NCI-H1694 (cell line): ENCODE results near the gene C1orf74.
"Not testable (repeated sequence)": the region's sequence is repeated elsewhere in the genome, so short reads cannot be mapped to it uniquely, and the experiment has no call there.

Source experiments
- DNase-seq: peaks from one replicate; lab custom pipeline; 2025; lab: John Stamatoyannopoulos, UW

The C1orf74 gene

GRCh38 chr1:209805341-209805781 is 21.0 kb upstream of the C1orf74 start:
- DNase-seq, result no peak

DNA sequence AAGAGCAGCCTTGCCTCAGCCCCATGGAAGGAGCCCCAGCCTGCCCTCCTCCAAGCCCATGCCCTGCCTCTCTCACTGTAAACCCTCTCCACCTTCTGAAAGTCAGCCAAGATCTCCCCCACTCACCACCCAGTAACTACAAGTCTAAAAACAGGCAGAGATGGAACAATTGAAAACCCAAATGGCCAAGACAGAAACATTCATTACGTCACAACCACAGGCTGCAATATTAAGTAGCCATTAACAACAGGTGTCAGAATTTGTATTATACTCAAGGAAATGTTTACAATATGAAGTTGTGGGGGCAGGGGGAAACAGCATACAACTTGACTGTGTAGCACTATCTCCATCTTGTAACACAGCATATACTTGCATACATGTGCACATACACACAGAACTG is 19.2 kb upstream of the C1orf74 start:
- no peak for DNase-seq

DNA sequence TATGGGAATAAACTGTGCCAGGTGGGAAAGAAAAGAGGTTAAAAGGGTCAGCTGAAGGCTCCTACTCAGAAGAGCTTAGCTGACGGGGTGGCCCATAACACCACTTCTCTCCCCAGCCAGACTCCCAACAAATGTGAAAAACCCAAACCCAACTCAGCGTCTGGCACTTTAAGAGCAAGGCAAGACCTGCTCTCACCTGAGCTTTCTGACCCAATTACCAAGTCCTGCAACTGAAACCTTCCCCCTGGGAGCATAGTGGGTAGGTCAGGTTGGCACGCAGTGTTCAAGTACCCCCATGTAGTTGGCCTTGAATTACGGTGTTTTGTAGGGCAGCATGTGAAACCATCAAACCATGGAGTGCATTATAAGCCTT is 18.4 kb upstream of the C1orf74 start:
- DNase-seq, result no peak

GRCh38 chr1:209802117-209802779 is 17.9 kb upstream of the C1orf74 start:
- DNase-seq, result no peak

- DNase-seq, result no peak
Observed at GRCh38 chr1:209800984-209801834, 16.9 kb upstream of the C1orf74 start.

DNA sequence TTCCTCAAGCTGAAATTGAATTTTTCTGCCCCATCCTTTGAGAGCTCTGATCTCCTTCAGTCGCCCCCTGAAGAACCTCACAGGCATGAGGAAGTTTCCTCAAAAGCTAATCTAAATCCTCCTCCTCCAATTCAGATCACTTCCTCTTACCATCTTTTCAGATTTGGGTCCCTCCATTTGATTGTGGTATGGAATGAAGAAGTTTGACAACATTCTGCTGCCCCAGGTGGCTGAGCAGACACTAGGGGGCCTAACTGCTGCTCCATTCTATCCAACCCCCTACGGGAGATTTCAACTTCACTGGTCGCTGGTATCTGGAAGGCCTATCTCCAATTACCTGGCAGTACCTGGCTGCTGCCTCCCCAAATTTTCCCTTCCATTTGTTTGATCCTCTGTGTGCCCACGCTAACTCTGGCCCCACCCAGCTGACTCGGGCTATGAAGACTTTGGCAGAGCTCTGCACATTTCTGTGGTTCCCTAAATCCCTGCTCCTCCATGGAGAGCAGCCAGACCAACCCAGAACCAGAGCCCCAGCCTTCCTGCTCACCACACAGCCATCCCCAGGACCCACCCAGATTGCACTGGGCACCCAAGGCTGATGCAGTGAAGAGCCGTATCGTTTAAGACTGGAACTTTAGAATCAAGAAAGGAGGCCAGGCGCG is 13.8 kb upstream of the C1orf74 start:
- no peak for DNase-seq

DNA sequence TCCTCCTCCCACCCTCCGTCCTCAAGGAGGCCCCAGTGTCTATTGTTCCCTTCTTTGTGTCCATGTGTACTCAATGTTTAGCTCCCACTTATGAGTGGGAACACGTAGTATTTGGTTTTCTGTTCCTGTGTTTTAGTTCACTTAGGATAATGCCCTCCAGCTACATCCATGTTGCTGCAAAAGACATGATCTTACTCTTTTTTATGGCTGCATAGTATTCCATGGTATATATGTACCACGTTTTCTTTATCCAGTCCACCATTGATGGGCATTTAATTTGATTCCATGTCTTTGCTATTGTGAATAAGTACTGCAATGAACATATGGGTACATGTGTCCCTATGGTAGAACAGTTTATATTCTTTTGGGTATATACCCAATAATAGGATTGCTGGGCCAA is 9.4 kb upstream of the C1orf74 start:
- DNase-seq, result not testable (repeated sequence)

DNA sequence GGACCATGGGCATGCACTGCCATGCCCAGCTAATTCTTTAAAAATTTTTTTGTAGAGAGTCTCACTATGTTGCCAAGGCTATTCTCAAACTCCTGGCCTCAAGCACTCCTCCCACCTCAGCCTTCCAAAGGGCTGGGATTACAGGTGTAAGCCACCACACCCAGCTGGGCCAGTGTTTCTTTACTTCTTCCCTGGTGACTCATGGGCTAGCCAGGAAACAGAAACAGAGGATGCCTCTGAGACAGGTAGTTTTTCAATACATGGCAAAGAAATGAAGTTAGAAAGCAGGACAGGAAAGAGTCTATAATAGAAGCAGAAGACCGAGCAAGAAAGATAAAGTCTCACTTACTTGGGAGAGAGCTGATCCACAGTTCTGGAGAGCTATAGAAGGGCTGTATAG is 7.6 kb upstream of the C1orf74 start:
- DNase-seq, result no peak

DNA sequence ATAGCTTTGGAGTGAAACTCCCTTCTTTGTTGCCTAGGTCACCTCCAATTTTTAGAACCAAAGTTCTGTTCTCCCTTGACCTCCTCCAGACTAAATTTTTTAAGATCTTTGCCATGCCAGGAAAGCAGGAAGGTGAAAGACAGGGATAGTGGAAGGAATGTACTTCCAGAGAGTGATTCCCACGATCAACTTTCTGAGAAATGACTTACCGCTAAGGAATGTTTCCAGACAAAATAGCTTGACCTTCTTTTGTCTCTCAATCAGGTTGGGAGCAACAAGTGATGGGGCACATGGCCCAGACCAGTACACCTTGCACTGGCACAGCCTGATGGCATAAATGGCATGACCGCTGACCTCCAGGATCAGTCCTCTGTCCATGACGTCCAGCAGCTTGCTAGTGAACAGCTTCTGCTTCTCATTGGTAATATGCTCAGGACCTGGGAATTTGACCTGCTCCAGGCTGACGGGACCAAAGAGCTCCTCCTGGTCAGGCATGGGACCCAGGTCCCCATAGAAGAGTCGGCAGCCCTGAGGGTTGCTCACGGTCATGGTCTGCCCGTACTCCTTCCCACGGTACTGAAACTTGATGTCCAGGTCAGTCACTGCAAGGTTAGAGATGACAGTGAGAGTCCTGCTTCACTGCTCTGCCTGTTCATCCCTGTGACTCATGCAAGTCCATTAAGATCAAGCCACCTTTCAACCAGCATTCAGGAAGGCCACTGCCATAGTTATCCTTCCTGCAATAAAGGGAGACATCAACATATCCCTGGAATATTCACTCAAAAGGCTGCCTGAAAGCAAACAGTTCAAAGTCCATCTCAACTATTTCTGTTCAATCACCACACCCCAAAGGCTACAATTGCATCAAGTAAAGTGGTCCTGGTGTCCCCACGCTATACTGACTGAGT is 6.2 kb upstream of the C1orf74 start:
- no peak for DNase-seq

DNA sequence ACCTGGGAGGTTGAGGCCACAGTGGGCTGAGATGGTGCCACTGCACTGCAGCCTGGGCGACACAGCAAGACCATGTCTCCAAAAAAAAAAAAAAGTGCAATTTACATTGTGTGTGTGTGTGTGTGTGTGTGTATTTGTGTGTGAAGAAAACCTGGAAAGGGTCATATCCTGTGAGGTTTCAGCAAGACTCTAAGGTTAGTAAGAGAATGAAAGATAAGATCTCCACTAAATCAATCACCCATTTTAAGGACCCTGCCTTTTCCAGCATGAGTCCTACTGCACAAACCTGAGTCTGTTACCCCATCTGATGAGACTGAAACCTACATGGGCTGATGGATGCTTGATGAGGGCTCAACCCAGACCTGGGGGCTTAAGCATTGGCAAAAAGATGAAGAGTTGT is 4.9 kb upstream of the C1orf74 start:
- no peak for DNase-seq

- no peak for DNase-seq
Observed at GRCh38 chr1:209787551-209787950, 3.2 kb upstream of the C1orf74 start.

DNA sequence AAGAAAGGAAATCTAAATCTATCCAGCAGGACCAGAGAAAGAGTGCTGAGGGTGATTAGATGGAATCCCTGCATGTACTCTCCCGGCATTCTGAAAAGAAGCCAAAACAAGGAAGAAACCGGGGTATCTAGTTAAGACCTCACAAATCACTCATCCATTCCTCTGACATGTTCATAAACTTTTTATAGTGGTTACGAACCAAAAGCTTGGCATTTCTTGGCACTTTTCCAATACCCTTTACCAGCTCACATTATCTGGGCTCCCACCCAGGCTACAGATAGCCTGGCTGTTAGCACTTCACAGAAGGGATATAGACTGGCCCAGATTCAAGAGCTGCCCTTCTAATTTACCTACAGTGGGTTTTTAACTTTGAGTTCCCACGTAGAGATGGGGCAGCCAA is 1.8 kb upstream of the C1orf74 start:
- no peak for DNase-seq

DNA sequence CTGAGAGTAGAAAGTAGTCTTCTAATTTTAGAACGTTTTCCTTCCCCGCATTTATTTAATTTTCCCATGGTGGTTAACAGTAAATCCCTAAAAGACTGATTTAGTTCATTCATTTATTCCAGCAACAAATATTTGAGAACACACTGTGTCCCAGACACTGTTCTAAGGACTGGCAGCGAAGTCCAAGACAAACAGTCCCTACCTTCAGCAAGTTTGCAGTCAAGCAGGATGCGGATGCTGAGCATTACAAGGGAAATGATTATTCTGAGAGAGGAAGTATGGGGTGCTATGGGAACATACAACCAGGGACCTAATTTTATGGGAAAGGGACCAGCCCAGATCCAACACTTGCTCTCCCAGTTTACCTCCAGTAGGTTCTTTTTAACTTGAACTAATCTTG is 1.2 kb upstream of the C1orf74 start:
- DNase-seq, result no peak

- peak; percentile 23 for DNase-seq
Observed at GRCh38 chr1:209783386-209783785, 973 bp downstream of the C1orf74 start.

DNA sequence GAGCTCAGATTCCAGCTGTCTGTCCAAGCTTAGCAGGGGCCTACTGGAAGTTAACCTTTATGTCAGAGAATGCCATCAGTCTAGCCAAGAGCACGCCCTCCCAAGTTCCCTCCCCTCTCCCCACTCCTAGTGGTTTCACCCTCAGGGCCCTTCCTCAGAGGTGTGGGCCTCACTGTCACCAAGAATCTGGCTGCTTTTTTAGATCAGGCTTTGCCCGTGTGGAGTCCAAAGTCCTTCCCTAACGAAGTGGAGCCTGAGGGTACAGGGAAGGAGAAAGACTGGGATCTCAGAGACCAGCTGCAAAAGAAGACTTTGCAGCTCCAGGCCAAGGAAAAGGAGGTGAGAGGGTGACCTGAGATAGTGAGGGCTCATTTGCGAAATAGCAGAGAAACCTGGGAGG is 4.1 kb downstream of the C1orf74 start:
- no peak for DNase-seq

GRCh38 chr1:209778102-209778501 is 6.3 kb downstream of the C1orf74 start:
- DNase-seq, result no peak

DNA sequence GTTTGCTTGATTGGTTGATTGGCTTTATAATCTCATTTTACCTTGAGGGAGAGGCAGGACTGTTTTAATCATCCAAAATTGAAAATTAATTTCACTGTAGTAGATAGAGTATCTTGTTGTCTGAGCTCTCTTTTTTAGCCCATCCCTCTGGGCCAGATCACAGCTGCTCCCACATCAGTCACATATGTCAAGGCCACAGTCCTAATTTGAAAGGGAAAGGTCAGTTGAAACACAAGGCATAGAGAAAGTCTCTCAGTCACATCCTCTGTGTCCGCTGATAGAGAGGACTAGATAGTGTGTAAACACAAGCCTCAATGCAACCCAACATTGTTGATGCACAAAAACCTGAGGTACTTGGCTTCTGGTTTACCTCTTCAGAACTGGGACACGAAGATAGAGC is 6.8 kb downstream of the C1orf74 start:
- DNase-seq, result no peak

GRCh38 chr1:209775678-209776077 is 8.7 kb downstream of the C1orf74 start:
- no peak for DNase-seq

GRCh38 chr1:209774592-209774991 is 9.8 kb downstream of the C1orf74 start:
- DNase-seq, result no peak

GRCh38 chr1:209772126-209772525 is 12.2 kb downstream of the C1orf74 start:
- DNase-seq, result no peak

DNA sequence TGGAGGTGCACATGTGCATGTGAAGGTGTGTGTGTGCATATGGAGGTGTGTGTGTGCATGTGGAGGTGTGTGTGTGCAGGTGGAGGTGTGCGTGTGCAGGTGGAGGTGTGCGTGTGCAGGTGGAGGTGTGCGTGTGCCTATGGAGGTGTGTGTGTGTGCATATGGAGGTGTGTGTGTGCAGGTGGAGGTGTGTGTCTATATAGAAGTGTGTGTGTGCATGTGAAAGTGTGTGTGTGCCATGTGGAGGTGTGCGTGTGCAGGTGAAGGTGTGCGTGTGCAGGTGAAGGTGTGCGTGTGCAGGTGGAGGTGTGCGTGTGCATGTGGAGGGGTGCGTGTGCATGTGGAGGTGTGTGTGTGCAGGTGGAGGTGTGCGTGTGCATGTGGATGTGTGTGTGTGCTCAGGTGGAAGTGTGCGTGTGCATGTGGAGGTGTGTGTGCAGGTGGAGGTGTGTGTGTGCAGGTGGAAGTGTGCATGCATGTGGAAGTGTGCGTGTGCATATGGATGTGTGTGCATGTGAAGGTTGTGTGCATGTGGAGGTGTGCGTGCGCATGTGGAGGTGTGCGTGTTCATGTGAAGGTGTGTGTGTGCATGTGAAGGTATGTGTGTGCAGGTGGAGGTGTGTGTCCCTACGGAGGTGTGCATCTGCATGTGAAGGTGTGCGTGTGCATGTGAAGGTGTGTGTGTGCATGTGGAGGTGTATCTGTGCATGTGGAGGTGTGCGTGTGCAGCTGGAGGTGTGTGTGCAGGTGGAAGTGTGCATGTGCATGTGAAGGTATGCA is 13.5 kb downstream of the C1orf74 start:
- DNase-seq, result no peak
